CD4-positive, alpha-beta memory T cell (primary cell): ENCODE results near the gene CDH7. TPM values are rescaled to one million over a fixed set of nuclear protein-coding genes. Genes with fewer than 3 reads are reported as not detected.
A peak's percentile ranks its signal among the peaks of the same experiment; 100 is the strongest.

Source experiments
- CTCF ChIA-PET: fragments of 350-600 bp; sonication (Branson Sonifier 250); formaldehyde crosslinking; loops from one replicate; lab custom pipeline; 2021; ENCODE audit warnings: inconsistent platforms; ENCODE audit not compliant: partially characterized antibody; lab: Charles Lee
- POLR2A ChIA-PET: fragments of 350-600 bp; sonication (Branson Sonifier 250); formaldehyde crosslinking; loops from one replicate; lab custom pipeline; 2021; ENCODE audit not compliant: partially characterized antibody; lab: Charles Lee
- DNase-seq, 5 donors: peaks; one replicate each; pipeline versions ENCODE4 v3.0.0 to v3.0.0-alpha.2; 2020 to 2022; ENCODE audit warnings: mixed read lengths in 1 of 5
- H3K27ac ChIP-seq: one replicate; pipeline ENCODE4 v1.7.0; 2013; ENCODE audit warnings: low read depth, low read length
- H3K27me3 ChIP-seq: 2 replicates; pipeline ENCODE4 v1.7.0; 2013; ENCODE audit warnings: mild to moderate bottlenecking, low read length, moderate library complexity; ENCODE audit not compliant: insufficient read depth
- H3K36me3 ChIP-seq: 2 replicates; pipeline ENCODE4 v1.7.0; 2013; ENCODE audit warnings: mild to moderate bottlenecking, low read length, moderate library complexity; ENCODE audit not compliant: insufficient read depth
- H3K4me1 ChIP-seq: 2 replicates; pipeline ENCODE4 v1.7.0; 2013; ENCODE audit warnings: mild to moderate bottlenecking, low read length, moderate library complexity; ENCODE audit not compliant: insufficient read depth
- H3K4me3 ChIP-seq, 2 donors: one replicate each; pipeline ENCODE4 v1.7.0; 2013; ENCODE audit warnings: low read length in 2 of 2, mild to moderate bottlenecking in 1 of 2
- H3K9me3 ChIP-seq, 2 donors: one replicate each; pipeline ENCODE4 v1.7.0; 2013; ENCODE audit warnings: low read length in 2 of 2, control low read depth in 1 of 2; ENCODE audit not compliant: control insufficient read depth in 1 of 2
- H3K27ac Mint-ChIP-seq, 7 donors: one replicate each; pipeline ENCODE4 v1.8.0; 2020 to 2021; ENCODE audit warnings: mixed read lengths in 7 of 7, mild to moderate bottlenecking in 6 of 7, inconsistent platforms in 3 of 7, moderate library complexity in 3 of 7
- H3K27me3 Mint-ChIP-seq, 2 donors: one replicate each; pipeline ENCODE4 v1.8.0; 2020 to 2021; ENCODE audit warnings: mixed read lengths in 2 of 2
- H3K36me3 Mint-ChIP-seq, 2 donors: one replicate each; pipeline ENCODE4 v1.8.0; 2020 to 2021; ENCODE audit warnings: mixed read lengths in 2 of 2, inconsistent platforms in 1 of 2, mild to moderate bottlenecking in 1 of 2
- H3K4me1 Mint-ChIP-seq, 4 donors: one replicate each; pipeline ENCODE4 v1.8.0; 2020 to 2021; ENCODE audit warnings: mixed read lengths in 4 of 4, mild to moderate bottlenecking in 1 of 4
- H3K4me3 Mint-ChIP-seq, 8 donors: one replicate each; pipeline ENCODE4 v1.8.0; 2020 to 2021; ENCODE audit warnings: mixed read lengths in 8 of 8, mild to moderate bottlenecking in 7 of 8, moderate library complexity in 6 of 8, inconsistent platforms in 3 of 8
- H3K9me3 Mint-ChIP-seq, 8 donors: one replicate each; pipeline ENCODE4 v1.8.0; 2020 to 2021; ENCODE audit warnings: mixed read lengths in 8 of 8, mild to moderate bottlenecking in 5 of 8, inconsistent platforms in 3 of 8, moderate library complexity in 1 of 8
- intact Hi-C: fragments of 100-400 bp; cut with micrococcal nuclease; formaldehyde crosslinking; loops from one replicate; pipeline ENCODE4 v1.15.1; 2023
- polyA plus RNA-seq, 2 donors: library from polyadenylated mRNA; unstranded; fragments of 300-500 nt; fragmentation: Illumina TruSeq; gene quantifications; one replicate each; pipeline ENCODE4 v1.2.3, GENCODE V29; 2021
- total RNA-seq, 2 experiments: library from RNA; stranded (reverse); gene quantifications; one replicate each; pipeline ENCODE4 v1.2.3, GENCODE V29; 2021

CDH7 gene
- total and polyA plus RNA-seq, 4 experiments from 2014 or later = not detected

DNA sequence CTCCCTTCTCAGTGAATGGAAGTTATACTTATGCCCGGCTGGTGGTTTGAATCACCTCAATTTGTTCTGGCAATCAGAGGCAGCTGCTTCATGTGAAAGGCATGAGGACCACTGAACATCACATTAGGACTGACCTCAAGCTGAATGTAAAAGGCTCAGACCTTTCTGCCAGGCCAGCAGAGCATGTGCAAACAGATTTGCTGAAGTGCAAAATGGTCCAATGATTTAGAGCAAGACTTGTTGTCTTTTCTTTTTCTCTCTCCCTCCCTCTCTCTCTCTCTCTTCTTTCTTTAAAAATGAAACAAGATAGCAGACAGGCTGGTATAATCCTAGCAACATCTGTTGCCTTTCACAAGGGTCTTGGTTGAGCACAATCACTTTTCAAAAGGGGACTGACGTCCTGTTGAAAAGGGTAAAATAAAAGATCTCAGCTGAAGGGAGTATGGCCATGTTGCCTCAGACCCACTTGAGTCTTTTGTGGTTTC is 13.3 kb upstream of the CDH7 start:
- POLR2A ChIA-PET = no interaction called here
- Histone ChIP-seq H3K4me3 (no peak overlapping the region), H3K27me3 (no peaks in the 10 kb centered on the region), H3K9me3 (no peaks in the 10 kb centered on the region), H3K27ac (no peak overlapping the region), H3K36me3 (no peaks in the 10 kb centered on the region), H3K4me1 (no peaks in the 10 kb centered on the region)
- CTCF ChIA-PET = interaction anchor here (1.0 to 1.5 kb wide), 2 partner anchors 8 to 10 kb away, joined by 3 to 6 read pairs; no protein-coding TSS in a partner anchor
- DNase-seq = no peak
- H3K27me3 Mint-ChIP-seq = no peaks in the 10 kb centered on the region
- no peaks in the 10 kb centered on the region for H3K36me3 Mint-ChIP-seq
- H3K4me1 Mint-ChIP-seq = no peaks in the 10 kb centered on the region
- intact Hi-C loops = no loop called here
- H3K9me3 Mint-ChIP-seq = peaks cover 0 to 10% (median 3%) of the 10 kb centered on the region in 8 donors
- no peak overlapping the region for H3K4me3 Mint-ChIP-seq
- H3K27ac Mint-ChIP-seq = no peak overlapping the region

DNA sequence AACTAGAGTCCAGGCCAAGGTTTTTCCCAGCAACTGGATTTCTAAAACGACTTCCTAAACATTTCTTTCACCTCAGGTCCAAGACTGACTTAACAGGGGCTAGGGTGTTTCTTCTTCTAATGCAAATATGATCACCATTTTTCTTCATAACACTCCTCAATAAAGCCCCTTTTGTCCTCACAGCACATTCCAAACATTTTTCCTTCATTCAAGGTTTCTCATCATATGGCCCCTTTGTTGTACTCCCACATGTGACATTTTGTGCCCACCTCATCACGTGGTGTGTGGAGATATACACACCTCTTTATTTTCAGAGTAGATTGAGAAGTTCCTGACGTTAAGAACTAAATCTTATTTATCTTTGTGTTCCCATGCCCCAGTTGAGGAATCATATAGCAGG is 3.9 kb upstream of the CDH7 start:
- Histone ChIP-seq H3K36me3 (no peaks in the 10 kb centered on the region), H3K27me3 (no peaks in the 10 kb centered on the region), H3K4me1 (no peaks in the 10 kb centered on the region), H3K9me3 (no peaks in the 10 kb centered on the region), H3K27ac (no peak overlapping the region), H3K4me3 (no peak overlapping the region)
- ChIA-PET POLR2A (no interaction called here), CTCF (no interaction called here)
- no peak overlapping the region for H3K4me3 Mint-ChIP-seq
- intact Hi-C loops = no loop called here
- H3K4me1 Mint-ChIP-seq = no peaks in the 10 kb centered on the region
- no peak for DNase-seq
- H3K9me3 Mint-ChIP-seq = peaks cover 0 to 24% (median 11%) of the 10 kb centered on the region in 8 donors
- H3K27me3 Mint-ChIP-seq = peaks cover 1 to 4% of the 10 kb centered on the region in 2 donors
- no peaks in the 10 kb centered on the region for H3K36me3 Mint-ChIP-seq
- H3K27ac Mint-ChIP-seq = no peak overlapping the region

DNA sequence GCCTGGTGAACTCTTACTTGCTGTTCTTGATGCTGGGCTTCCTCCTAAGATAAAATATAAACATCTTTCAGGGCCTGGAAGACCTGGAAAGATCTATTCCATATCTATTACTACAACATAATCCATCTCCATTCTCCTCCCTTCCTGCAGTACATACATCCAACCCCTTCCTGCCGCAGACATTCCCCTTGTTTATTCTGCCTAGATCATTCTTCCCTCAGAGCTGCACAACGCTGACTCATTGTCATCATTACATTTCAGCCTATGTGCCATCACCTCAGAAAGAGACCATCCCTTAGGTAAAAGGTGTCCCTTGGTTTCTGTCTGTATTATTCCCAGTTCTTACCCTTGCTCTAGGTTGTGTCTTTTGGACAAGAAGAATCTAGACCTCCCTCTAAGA is 2.5 kb upstream of the CDH7 start:
- Histone ChIP-seq H3K36me3 (no peaks in the 10 kb centered on the region), H3K27ac (no peak overlapping the region), H3K4me1 (no peaks in the 10 kb centered on the region), H3K27me3 (no peaks in the 10 kb centered on the region), H3K4me3 (no peak overlapping the region), H3K9me3 (no peaks in the 10 kb centered on the region)
- DNase-seq = no peak
- Mint-ChIP-seq H3K27ac (no peak overlapping the region), H3K9me3 (peaks cover 0 to 23% (median 11%) of the 10 kb centered on the region in 8 donors), H3K4me3 (no peak overlapping the region), H3K36me3 (no peaks in the 10 kb centered on the region), H3K4me1 (no peaks in the 10 kb centered on the region), H3K27me3 (peaks cover 1 to 4% of the 10 kb centered on the region in 2 donors)
- ChIA-PET POLR2A (no interaction called here), CTCF (no interaction called here)
- intact Hi-C loops = no loop called here

DNA sequence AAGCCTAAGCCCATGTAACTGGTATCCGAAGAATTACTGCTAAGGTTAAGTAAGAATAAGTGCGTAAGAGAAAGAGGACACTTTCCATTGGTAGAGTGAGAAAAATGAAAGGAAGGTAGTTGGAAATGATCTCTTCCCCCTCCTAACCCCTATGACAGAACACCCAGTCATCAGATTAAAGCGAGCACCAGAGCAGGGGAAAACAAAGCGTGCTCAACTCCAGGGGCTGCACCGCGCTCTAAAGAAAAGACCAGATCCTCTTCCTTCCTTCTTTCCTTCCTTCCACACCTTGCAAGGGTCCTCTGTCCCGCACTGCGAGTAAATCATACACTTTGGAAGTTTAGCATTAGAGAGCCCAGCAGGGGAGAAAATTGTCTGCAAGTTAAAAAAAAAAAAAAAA is 971 bp upstream of the CDH7 start:
- H3K27me3 Mint-ChIP-seq = peaks cover 1 to 4% of the 10 kb centered on the region in 2 donors
- no peaks in the 10 kb centered on the region for H3K36me3 ChIP-seq
- H3K27ac Mint-ChIP-seq = no peak overlapping the region
- no peak overlapping the region for H3K27ac ChIP-seq
- ChIA-PET CTCF (no interaction called here), POLR2A (no interaction called here)
- no peaks in the 10 kb centered on the region for H3K4me1 ChIP-seq
- no peaks in the 10 kb centered on the region for H3K9me3 ChIP-seq
- intact Hi-C loops = no loop called here
- peak overlapping the region in 1 of 8 donors; percentile 40 for H3K4me3 Mint-ChIP-seq
- H3K4me3 ChIP-seq = no peak overlapping the region
- H3K9me3 Mint-ChIP-seq = peaks cover 0 to 21% (median 11%) of the 10 kb centered on the region in 8 donors
- H3K36me3 Mint-ChIP-seq = no peaks in the 10 kb centered on the region
- DNase-seq = no peak
- no peaks in the 10 kb centered on the region for H3K27me3 ChIP-seq
- no peaks in the 10 kb centered on the region for H3K4me1 Mint-ChIP-seq

DNA sequence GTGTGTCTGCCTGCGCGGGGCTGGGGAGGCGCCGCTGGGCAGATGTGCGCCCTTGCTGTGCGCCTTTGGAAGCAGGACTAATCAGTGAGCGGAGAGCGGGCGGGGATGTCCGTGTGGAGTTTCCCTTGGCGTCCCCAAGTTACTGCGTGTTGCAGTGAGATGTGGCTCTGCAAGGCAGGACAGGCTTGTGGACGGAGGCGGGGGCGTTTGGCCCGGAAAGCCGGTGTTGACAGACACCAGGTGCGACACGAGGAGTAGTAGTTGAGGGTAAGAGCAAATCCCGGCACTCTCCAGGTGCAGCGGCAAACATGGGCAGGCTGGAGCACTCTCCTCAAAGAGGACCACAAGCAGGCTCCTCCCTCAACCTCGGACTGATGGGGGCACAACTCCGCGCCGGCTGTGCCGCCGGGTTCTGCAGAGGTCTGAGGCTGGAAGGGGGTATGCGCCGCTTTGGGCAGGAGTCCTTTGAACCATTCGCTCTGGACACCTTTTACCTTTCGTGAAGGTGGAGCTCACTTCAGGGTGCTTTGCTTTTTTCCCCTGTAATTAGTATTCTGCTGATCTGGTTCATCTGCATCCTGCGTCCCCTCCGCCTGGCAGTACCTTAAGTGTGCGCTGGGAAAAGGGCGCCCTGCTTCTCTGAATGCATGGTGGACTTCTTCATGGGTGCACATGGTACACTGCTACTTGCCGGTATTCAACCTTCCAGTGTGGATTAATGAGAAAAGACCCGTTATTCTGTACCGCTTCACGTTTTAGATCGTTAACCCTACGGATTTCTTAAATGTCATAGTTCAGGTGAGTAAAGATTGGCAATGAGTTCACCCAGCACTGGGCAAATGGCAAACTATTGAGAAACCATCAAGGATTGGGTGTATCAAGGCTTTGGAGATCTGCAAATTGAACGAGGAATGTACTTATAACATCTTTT is 608 bp downstream of the CDH7 start:
- intact Hi-C loops = no loop called here
- H3K36me3 ChIP-seq = no peaks in the 10 kb centered on the region
- no peak overlapping the region for H3K4me3 Mint-ChIP-seq
- H3K36me3 Mint-ChIP-seq = no peaks in the 10 kb centered on the region
- no peak for DNase-seq
- H3K27me3 ChIP-seq = no peaks in the 10 kb centered on the region
- no peaks in the 10 kb centered on the region for H3K4me1 ChIP-seq
- H3K27ac Mint-ChIP-seq = no peak overlapping the region
- CTCF ChIA-PET = no interaction called here
- H3K27ac ChIP-seq = no peak overlapping the region
- no peaks in the 10 kb centered on the region for H3K9me3 ChIP-seq
- H3K4me1 Mint-ChIP-seq = no peaks in the 10 kb centered on the region
- H3K9me3 Mint-ChIP-seq = peaks cover 0 to 23% (median 11%) of the 10 kb centered on the region in 8 donors
- H3K27me3 Mint-ChIP-seq = peaks cover 1 to 4% of the 10 kb centered on the region in 2 donors
- no peak overlapping the region for H3K4me3 ChIP-seq
- POLR2A ChIA-PET = no interaction called here

DNA sequence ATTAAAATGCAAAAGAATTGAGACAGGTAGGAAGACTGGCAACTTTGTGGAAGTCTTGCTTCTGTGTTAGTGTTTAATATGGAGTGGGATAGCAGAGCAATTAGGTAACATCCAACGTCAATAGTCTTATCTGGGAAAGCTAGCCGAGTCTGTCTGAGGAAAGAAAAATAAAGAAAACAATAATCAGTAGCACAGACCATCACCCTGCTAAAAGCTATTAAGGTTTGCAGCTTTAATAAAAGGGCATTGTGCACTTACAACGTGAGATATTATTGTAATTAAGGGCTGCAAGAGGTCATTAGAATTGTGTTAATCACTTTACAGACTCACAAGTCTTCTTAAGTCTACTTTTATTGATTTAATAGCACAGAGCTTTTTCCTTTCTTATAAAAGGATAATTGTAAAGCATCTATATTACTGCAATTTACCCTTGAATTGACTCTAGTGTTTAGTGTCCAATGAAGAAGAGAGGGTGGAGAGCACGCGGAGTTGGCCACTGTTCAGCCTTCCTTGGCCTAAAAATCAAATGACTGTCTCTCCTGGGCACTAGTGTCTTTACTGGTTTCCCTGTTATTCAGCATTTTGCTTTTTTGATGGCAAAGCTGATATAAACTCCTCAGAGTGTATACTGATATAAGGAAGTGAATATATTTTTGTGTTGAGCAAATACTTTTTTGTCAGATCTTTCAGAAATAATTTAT is 2.0 kb downstream of the CDH7 start:
- Mint-ChIP-seq H3K9me3 (peaks cover 0 to 25% (median 9%) of the 10 kb centered on the region in 8 donors), H3K4me1 (no peaks in the 10 kb centered on the region), H3K4me3 (no peak overlapping the region), H3K27me3 (peaks cover 1 to 4% of the 10 kb centered on the region in 2 donors), H3K27ac (no peak overlapping the region), H3K36me3 (no peaks in the 10 kb centered on the region)
- Histone ChIP-seq H3K4me1 (no peaks in the 10 kb centered on the region), H3K27ac (no peak overlapping the region), H3K27me3 (no peaks in the 10 kb centered on the region), H3K4me3 (no peak overlapping the region), H3K36me3 (no peaks in the 10 kb centered on the region), H3K9me3 (no peaks in the 10 kb centered on the region)
- ChIA-PET CTCF (no interaction called here), POLR2A (no interaction called here)
- DNase-seq = no peak
- intact Hi-C loops = no loop called here

DNA sequence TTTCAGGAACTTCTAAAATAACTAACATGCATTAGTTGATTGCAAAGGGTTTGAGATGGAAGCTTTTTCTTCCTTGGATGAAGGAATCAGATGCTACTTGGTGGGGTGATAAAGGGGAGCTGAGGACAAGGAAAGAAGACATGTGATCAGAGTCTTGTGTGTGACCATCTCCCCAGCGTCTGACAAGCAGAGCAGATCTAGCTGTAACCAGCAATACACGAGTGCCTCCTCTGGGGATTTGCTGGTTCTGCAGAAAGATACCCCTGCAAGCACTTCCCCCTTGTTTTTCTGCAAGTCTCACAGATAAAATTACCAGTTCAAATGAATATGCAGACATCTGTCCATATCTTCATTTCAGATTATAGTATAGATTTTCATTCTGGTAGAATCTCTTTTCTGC is 2.7 kb downstream of the CDH7 start:
- H3K4me3 ChIP-seq = no peak overlapping the region
- no peaks in the 10 kb centered on the region for H3K4me1 ChIP-seq
- H3K4me3 Mint-ChIP-seq = no peak overlapping the region
- no peaks in the 10 kb centered on the region for H3K27me3 ChIP-seq
- no peaks in the 10 kb centered on the region for H3K36me3 ChIP-seq
- POLR2A ChIA-PET = no interaction called here
- H3K27me3 Mint-ChIP-seq = peaks cover 1 to 4% of the 10 kb centered on the region in 2 donors
- CTCF ChIA-PET = no interaction called here
- DNase-seq = no peak
- no peaks in the 10 kb centered on the region for H3K9me3 ChIP-seq
- H3K27ac Mint-ChIP-seq = no peak overlapping the region
- H3K4me1 Mint-ChIP-seq = no peaks in the 10 kb centered on the region
- no peaks in the 10 kb centered on the region for H3K36me3 Mint-ChIP-seq
- intact Hi-C loops = no loop called here
- no peak overlapping the region for H3K27ac ChIP-seq
- H3K9me3 Mint-ChIP-seq = peaks cover 0 to 26% (median 9%) of the 10 kb centered on the region in 8 donors
